Stimulated activated CD8-positive, alpha-beta memory T cell treated with anti-CD3 and anti-CD28 coated beads, Interleukin-4, amount 100 ng/mL, for 48 hours (primary cell): Measurements from ENCODE around the gene EPB41L2.
"Not testable (repeated sequence)": the region's sequence is repeated elsewhere in the genome, so short reads cannot be mapped to it uniquely, and the experiment has no call there.

Source experiments
- DNase-seq: peaks from one replicate; pipeline ENCODE4 v3.0.0-alpha.2; 2020

Gene EPB41L2

DNA sequence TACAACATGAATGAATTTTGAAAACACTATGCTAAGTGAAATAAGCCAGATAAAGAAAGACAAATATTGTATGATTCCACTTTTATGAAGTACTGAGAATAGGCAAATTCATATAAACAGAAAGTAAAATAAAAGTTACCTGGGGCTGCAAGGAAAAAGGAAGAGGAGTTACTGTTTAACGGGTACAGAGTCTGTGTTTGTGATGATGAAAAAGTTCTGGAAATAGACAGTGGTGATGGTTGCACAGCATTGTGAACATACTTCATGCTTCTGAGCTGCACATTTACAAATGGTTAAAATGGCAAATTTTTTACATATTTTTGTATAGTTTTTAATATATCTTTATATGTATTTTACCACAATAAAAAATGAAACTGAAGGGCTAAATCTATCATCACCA lies 29.4 kb downstream of the EPB41L2 start:
- DNase-seq, result no peak

- no peak for DNase-seq
Observed at GRCh38 chr6:131029626-131030297, 33.3 kb downstream of the EPB41L2 start.

GRCh38 chr6:131027326-131027725 lies 35.7 kb downstream of the EPB41L2 start:
- DNase-seq, result no peak

DNA sequence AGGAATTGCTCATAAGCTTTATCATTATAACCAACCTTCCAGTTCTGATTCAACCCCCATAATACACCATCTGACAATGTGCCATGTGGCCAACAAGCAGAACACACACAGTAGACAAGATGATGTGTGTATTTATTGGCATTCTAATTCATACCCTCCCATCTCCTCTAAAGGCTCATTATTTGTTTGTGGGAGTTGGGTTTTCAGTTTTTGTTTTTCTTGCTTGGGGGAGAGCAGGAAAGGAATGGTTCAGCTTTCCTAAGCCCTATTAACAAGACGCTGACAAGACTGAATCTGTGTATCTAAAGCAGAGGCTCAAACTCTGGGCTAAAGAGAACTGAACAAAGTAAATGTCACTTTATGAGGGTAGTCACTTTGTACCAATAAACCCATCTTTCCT lies 36.8 kb downstream of the EPB41L2 start:
- no peak for DNase-seq

DNA sequence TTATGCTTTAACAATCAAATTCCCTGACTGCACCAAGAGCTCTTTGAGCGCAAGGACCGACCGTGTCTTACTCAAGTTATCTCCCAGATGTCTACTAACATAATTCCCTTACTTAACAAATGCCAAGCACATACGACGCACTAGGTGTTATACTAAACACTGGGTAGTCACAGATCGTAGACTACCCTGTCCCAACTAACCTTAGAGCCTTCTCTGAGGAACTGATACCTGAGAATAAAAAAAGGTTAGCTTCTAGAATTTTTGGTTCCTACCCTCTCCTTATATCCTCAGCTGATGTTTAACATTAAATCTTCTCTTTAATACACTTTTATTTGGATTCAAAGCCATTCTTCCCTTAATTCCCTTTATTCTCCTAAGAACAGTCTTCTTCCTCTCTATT lies 38.5 kb downstream of the EPB41L2 start:
- DNase-seq, result no peak

- no peak for DNase-seq
Observed at GRCh38 chr6:131023834-131024504, 39.1 kb downstream of the EPB41L2 start.

- no peak for DNase-seq
Observed at GRCh38 chr6:131022691-131023090, 40.4 kb downstream of the EPB41L2 start.

GRCh38 chr6:131017962-131018361 lies 45.1 kb downstream of the EPB41L2 start:
- DNase-seq, result no peak

- no peak for DNase-seq
Observed at GRCh38 chr6:131015630-131016263, 47.3 kb downstream of the EPB41L2 start.

GRCh38 chr6:131015025-131015591 lies 47.9 kb downstream of the EPB41L2 start:
- DNase-seq, result no peak

GRCh38 chr6:131014080-131014776 lies 48.8 kb downstream of the EPB41L2 start:
- no peak for DNase-seq

DNA sequence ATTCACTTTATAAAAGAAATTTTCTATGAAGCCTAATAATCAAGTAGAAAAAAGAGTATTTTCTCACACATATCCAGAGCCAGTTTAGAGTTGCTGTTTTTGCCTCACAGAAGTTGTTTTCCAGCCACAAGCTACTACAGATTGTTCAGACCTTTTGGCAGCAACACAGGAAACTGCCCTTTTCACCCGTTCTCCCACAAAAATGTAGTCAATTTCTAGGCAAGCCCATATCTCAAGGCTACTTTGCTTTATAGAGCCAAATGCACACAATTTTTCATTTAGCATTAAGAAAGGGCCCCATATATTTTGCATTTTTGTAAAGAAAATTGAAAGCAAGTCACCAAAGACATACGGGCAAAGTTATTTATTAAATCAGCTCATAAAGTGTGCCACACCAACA lies 49.5 kb downstream of the EPB41L2 start:
- no peak for DNase-seq

GRCh38 chr6:131009790-131010189 lies 53.3 kb downstream of the EPB41L2 start:
- DNase-seq, result no peak

DNA sequence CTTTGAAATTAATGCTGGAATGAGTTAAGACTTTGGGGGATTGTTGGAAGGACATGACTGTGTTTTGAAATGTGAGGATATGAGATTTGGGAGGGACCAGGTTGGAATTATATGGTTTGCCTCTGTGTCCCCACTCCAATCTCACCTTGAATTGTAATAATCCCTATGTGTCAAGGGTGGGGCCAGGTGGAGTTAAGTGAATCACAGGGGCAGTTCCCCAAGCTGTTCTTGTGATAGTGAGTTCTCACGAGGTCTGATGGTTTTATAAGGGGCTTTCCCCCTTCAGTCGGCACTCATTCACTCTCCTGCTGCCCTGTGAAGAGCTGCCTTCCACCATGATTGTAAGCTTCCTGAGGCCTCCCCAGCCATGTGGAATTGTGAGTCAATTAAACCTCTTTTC lies 54.1 kb downstream of the EPB41L2 start:
- DNase-seq, result not testable (repeated sequence)

DNA sequence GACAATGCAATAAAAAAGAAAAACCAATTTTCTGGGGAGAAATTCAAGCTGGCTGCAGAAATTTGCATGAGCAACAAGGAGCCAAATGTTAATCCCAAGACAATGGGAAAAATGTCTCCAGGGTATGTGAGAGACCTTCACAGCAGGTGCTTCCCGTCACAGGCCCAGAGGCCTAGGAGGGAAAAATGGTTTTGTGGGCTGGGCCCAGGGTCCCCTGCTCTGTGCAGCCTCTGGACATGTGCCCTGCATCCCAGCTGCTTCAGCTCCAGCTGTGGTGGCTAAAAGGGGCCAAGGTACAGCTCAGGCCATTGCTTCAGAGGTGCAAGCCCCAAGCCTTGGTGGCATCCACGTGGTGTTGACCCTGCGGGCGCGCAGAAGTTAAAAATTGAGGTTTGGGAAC lies 55.1 kb downstream of the EPB41L2 start:
- DNase-seq, result not testable (repeated sequence)

GRCh38 chr6:131007286-131007685 lies 55.8 kb downstream of the EPB41L2 start:
- DNase-seq, result no peak

DNA sequence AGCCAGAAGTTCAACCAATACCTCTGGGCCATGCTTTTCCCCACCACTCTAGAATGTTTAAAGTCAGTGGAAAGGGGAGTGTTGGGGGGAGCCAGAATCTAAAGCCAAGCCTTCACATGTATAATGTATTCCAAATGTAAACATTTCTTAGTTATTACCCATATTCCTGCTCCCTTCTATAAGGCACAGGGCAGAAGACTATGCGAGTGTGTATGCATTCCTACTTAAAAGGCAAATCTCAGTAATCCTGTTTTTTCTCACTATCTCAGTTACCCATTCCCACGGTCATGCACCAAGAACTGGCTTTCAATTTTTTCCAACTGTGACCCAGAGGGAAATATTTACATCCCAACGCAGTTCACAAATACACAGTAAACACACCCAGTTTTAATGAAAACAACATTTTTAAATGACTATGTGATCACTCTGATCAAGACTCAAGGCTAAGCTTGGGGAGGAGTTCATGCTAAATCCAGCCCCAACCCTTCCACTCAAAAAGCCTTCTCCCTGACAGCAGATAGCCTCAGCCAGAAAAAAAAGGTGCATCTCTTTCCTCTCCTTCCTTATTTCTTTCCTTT lies 57.5 kb downstream of the EPB41L2 start:
- no peak for DNase-seq

- no peak for DNase-seq
Observed at GRCh38 chr6:131004936-131005335, 58.1 kb downstream of the EPB41L2 start.

DNA sequence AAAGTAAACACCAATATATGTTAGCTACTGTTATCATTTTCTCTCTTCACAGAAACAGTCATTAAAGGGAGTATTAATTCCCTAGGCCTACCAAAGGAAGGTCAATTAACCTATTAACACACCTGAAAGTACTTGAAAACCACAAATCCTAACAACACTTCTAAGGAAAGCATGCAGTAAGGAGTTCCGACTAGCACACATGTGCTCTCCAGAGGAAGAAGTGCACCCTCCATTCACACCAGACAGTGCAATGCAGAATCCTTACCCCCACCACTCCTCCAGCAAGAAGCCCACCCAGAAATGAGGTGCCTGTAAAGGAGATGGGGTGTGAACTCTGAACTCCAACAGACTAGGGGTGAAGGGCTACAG lies 58.7 kb downstream of the EPB41L2 start:
- DNase-seq, result no peak

GRCh38 chr6:131003488-131004386 lies 59.3 kb downstream of the EPB41L2 start:
- no peak for DNase-seq

- DNase-seq, result no peak
Observed at GRCh38 chr6:131002661-131002980, 60.4 kb downstream of the EPB41L2 start.
